GM23338 (cell line): ENCODE results near the gene UNC5C.

Experiments
- CREB1 ChIP-seq: fragments of 250-450 bp; sonication (Bioruptor Pico); IDR thresholded peaks from 2 replicates; pipeline ENCODE4 v1.5.0; 2020; ENCODE audit warnings: low read depth, mild to moderate bottlenecking, moderate library complexity
- EZH2 ChIP-seq: fragments of 200-600 bp; sonication (generic); IDR thresholded peaks from one replicate; pipeline ENCODE4 v1.8.0; 2017; ENCODE audit warnings: antibody characterized with exemption, mild to moderate bottlenecking, low read depth; ENCODE audit not compliant: unreplicated experiment
- EZH2phosphoT487 ChIP-seq: fragments of 200-600 bp; sonication (generic); IDR thresholded peaks from one replicate; pipeline ENCODE4 v1.8.1; 2018; ENCODE audit warnings: antibody characterized with exemption; ENCODE audit not compliant: unreplicated experiment
- JUNB ChIP-seq: IDR thresholded peaks from one replicate; pipeline ENCODE4 v1.6.1; 2016; ENCODE audit warnings: antibody characterized with exemption; ENCODE audit not compliant: unreplicated experiment
- NANOG ChIP-seq: IDR thresholded peaks from 2 replicates; pipeline ENCODE4 v1.6.1; 2016; ENCODE audit warnings: antibody characterized with exemption, borderline replicate concordance
- POLR2AphosphoS5 ChIP-seq: IDR thresholded peaks from 2 replicates; pipeline ENCODE4 v1.6.1; 2016; ENCODE audit warnings: antibody characterized with exemption, low read depth
- STAT1 ChIP-seq: IDR thresholded peaks from one replicate; pipeline ENCODE4 v1.6.1; 2016; ENCODE audit warnings: antibody characterized with exemption; ENCODE audit not compliant: unreplicated experiment
- ZNF114 ChIP-seq: fragments of 250-450 bp; sonication (Bioruptor Pico); IDR thresholded peaks from 2 replicates; pipeline ENCODE4 v1.5.0; 2020; ENCODE audit warnings: mild to moderate bottlenecking, moderate library complexity
- TF ChIP-seq, protein P1 (sequence below), 2 experiments: fragments of 200-600 bp in 1 of 2; sonication (generic) in 1 of 2; conservative IDR thresholded peaks; 2 replicates each; pipeline versions ENCODE4 v1.5.1 to v1.6.1; 2016 to 2017; ENCODE audit warnings: antibody characterized with exemption in 2 of 2, low read depth in 2 of 2, mild to moderate bottlenecking in 2 of 2, moderate library complexity in 1 of 2
- TF ChIP-seq, protein P2 (sequence below): IDR thresholded peaks from 2 replicates; pipeline ENCODE4 v1.6.1; 2016; ENCODE audit warnings: antibody characterized with exemption
- TF ChIP-seq, protein P3 (sequence below): IDR thresholded peaks from one replicate; pipeline ENCODE4 v1.6.1; 2018; ENCODE audit warnings: antibody characterized with exemption; ENCODE audit not compliant: unreplicated experiment

DNA sequence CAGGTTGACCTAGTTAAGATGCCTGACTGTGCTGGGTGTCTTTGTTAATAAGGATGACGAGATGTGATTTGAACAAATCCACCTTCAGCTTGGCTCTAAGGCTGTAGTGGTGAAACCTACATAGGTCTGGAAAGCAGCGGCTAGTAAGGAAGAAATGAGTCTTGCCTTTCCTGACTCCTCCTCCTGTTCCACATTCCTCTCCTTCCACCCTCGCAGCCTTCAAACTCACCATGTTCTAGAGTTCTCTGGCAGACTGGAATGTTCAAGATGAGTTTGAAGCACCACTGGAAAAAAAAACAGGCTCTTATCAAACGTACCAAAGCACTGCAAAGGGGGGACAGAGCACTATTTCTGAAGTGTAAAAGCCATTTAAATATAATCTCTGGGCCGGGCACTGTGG lies 395.6 kb downstream of the UNC5C start:
- TF ChIP-seq POLR2AphosphoS5 = no peak
- TF ChIP-seq, protein P1, sequence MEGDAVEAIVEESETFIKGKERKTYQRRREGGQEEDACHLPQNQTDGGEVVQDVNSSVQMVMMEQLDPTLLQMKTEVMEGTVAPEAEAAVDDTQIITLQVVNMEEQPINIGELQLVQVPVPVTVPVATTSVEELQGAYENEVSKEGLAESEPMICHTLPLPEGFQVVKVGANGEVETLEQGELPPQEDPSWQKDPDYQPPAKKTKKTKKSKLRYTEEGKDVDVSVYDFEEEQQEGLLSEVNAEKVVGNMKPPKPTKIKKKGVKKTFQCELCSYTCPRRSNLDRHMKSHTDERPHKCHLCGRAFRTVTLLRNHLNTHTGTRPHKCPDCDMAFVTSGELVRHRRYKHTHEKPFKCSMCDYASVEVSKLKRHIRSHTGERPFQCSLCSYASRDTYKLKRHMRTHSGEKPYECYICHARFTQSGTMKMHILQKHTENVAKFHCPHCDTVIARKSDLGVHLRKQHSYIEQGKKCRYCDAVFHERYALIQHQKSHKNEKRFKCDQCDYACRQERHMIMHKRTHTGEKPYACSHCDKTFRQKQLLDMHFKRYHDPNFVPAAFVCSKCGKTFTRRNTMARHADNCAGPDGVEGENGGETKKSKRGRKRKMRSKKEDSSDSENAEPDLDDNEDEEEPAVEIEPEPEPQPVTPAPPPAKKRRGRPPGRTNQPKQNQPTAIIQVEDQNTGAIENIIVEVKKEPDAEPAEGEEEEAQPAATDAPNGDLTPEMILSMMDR (conservative IDR thresholded peaks at IDR 0.05; ENCODE audit: low read depth in 2 of 2) = no peak
- no peak for TF ChIP-seq STAT1
- TF ChIP-seq, protein P2, sequence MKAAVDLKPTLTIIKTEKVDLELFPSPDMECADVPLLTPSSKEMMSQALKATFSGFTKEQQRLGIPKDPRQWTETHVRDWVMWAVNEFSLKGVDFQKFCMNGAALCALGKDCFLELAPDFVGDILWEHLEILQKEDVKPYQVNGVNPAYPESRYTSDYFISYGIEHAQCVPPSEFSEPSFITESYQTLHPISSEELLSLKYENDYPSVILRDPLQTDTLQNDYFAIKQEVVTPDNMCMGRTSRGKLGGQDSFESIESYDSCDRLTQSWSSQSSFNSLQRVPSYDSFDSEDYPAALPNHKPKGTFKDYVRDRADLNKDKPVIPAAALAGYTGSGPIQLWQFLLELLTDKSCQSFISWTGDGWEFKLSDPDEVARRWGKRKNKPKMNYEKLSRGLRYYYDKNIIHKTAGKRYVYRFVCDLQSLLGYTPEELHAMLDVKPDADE = no peak
- TF ChIP-seq EZH2 = no peak
- TF ChIP-seq EZH2phosphoT487 = no peak
- no peak for TF ChIP-seq JUNB
- TF ChIP-seq, protein P3, sequence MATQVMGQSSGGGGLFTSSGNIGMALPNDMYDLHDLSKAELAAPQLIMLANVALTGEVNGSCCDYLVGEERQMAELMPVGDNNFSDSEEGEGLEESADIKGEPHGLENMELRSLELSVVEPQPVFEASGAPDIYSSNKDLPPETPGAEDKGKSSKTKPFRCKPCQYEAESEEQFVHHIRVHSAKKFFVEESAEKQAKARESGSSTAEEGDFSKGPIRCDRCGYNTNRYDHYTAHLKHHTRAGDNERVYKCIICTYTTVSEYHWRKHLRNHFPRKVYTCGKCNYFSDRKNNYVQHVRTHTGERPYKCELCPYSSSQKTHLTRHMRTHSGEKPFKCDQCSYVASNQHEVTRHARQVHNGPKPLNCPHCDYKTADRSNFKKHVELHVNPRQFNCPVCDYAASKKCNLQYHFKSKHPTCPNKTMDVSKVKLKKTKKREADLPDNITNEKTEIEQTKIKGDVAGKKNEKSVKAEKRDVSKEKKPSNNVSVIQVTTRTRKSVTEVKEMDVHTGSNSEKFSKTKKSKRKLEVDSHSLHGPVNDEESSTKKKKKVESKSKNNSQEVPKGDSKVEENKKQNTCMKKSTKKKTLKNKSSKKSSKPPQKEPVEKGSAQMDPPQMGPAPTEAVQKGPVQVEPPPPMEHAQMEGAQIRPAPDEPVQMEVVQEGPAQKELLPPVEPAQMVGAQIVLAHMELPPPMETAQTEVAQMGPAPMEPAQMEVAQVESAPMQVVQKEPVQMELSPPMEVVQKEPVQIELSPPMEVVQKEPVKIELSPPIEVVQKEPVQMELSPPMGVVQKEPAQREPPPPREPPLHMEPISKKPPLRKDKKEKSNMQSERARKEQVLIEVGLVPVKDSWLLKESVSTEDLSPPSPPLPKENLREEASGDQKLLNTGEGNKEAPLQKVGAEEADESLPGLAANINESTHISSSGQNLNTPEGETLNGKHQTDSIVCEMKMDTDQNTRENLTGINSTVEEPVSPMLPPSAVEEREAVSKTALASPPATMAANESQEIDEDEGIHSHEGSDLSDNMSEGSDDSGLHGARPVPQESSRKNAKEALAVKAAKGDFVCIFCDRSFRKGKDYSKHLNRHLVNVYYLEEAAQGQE = no peak
- TF ChIP-seq ZNF114 = no peak
- TF ChIP-seq CREB1 (CRISPR knock-in tag) = no peak
- TF ChIP-seq NANOG = no peak
